GM12801 (cell line): ENCODE measurements around the gene LDB3.

Experiments used
- TF ChIP-seq, protein P1 (sequence below): IDR thresholded peaks from one replicate; pipeline ENCODE4 v1.5.1; 2011; ENCODE audit warnings: control low read depth; ENCODE audit not compliant: insufficient read length; ENCODE audit errors: extremely low read depth

The LDB3 gene

GRCh38 chr10:86670876-86671275 lies 2.6 kb downstream of the LDB3 start:
- TF ChIP-seq, protein P1, sequence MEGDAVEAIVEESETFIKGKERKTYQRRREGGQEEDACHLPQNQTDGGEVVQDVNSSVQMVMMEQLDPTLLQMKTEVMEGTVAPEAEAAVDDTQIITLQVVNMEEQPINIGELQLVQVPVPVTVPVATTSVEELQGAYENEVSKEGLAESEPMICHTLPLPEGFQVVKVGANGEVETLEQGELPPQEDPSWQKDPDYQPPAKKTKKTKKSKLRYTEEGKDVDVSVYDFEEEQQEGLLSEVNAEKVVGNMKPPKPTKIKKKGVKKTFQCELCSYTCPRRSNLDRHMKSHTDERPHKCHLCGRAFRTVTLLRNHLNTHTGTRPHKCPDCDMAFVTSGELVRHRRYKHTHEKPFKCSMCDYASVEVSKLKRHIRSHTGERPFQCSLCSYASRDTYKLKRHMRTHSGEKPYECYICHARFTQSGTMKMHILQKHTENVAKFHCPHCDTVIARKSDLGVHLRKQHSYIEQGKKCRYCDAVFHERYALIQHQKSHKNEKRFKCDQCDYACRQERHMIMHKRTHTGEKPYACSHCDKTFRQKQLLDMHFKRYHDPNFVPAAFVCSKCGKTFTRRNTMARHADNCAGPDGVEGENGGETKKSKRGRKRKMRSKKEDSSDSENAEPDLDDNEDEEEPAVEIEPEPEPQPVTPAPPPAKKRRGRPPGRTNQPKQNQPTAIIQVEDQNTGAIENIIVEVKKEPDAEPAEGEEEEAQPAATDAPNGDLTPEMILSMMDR = no peak

GRCh38 chr10:86671419-86671818 lies 3.1 kb downstream of the LDB3 start:
- TF ChIP-seq, protein P1 = no peak

- TF ChIP-seq, protein P1 = no peak
Observed at GRCh38 chr10:86671985-86672710, 3.8 kb downstream of the LDB3 start.

- TF ChIP-seq, protein P1 = no peak
Observed at GRCh38 chr10:86673216-86673826, 5.0 kb downstream of the LDB3 start.

DNA sequence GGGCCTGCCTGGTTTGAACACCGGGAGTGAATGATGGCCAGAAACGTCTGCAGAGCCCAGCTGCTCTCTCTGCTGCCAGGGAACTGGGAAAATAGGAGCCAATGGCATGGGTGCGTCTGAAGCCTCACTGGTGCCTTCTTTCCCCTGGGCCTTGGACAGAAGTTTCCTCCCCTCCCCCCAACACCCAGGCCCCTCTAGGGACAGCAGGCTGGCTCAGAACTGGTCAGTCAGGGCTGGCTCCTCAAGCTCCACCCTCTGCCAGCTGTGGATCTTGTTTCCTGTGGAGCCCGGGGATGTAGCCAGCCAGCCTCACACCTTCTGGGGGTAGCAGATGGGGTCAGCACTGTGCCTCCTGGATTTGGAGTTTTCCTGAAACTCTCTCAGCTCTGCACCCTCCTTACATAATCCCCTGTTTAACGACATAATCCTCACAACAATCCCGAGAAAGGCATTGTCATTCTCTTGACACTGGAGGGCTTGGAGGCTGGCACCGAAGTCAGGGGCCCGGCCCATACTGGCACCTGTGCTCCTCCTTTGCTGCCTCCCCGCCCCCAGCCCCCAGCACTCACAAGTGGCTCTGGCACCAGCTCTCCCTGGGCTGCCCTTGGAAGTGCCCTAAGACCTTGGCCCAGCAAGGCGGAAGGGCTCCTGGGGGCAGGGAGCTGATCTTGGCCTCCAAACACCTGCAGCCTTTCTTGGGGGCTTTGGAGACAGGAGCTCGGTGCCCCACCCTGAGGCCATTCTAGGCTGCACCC lies 5.7 kb downstream of the LDB3 start:
- TF ChIP-seq, protein P1 = no peak

DNA sequence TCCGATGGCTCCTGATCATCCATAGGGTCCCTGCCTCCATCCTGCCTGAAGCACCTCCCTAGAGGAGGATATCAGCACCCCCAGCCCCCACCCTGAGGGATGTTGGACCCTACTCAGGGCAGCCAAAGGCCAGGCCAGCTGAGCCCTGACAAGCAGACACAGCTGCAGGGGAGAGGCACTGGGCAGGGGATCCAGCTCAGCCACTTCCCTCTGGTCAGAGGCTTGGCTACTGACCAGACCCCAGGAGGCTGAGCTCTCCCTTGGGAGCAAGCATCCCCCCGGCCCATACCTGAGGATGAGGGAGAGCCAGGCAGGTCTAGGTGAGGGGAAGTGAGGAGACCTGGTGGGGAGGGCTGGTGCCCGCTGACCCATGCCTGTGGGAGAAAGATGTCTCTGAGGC lies 6.6 kb downstream of the LDB3 start:
- TF ChIP-seq, protein P1 = no peak

DNA sequence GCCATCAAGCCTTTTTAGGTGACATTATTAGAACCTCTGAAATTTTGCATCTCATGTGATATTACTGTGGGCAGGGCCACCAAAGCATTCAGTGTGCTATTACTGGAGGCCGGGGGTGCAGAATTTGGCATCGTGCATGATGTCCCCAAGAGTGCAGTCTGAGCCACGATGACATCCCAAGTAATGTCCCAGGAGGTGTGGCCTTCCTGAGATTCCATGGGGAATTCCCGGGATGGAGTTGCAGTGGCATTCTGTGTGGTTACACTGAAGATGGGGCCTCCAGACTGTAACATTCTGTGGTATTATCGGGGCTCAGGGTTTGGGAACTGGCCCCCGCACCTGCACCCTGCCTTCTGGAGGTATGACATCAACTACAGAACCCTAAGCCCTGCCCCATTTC lies 9.1 kb downstream of the LDB3 start:
- TF ChIP-seq, protein P1 = no peak
